ENCODE data around the gene FBLN1. TPM values are rescaled to one million over a fixed set of nuclear protein-coding genes. Genes with fewer than 3 reads are reported as not detected.

Gene FBLN1
- total and polyA plus RNA-seq, 9 of the 15 experiments (the other 6 are each of a cell fraction or from before 2014, with no cell fraction given) = 0.66 TPM; not detected in 8

DNA sequence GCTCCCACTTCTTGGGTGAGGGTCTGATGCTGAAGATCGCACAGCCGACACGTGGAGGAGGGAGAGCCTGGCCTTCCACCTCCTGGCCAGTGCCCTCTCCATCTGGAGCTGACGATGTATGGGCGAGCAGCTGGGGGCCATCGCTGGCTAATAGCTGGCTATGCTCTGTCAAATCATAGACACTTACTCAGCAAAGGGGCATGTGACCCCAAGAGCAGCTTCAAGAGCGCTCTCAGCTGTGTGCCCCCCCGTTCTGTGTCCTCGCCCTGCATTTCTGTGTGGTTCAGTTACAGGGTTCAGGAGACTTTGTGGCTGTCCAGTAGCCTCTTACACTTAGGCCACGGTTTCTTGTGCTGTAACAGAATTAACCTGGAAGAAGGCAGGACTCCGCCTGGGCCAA, 26.4 kb downstream of the FBLN1 start (continued):
- TF ChIP-seq FOXO4 (CRISPR knock-in tag; IDR thresholded peaks at IDR 0.05) (no peak), FOXK2 (conservative IDR thresholded peaks at IDR 0.05 in 1 of 2, IDR thresholded peaks at IDR 0.05 in 1 of 2; ENCODE audit: low read depth in 2 of 2) (no peak), IRF9 (tag; IDR thresholded peaks at IDR 0.05) (no peak), CBFA2T3 (IDR thresholded peaks at IDR 0.05) (no peak), ZNF395 (CRISPR knock-in tag; IDR thresholded peaks at IDR 0.05) (no peak), POU5F1 (IDR thresholded peaks at IDR 0.05; ENCODE audit: borderline replicate concordance, low read depth, low read length, partially characterized antibody) (no peak)
- TF ChIP-seq, protein P1, sequence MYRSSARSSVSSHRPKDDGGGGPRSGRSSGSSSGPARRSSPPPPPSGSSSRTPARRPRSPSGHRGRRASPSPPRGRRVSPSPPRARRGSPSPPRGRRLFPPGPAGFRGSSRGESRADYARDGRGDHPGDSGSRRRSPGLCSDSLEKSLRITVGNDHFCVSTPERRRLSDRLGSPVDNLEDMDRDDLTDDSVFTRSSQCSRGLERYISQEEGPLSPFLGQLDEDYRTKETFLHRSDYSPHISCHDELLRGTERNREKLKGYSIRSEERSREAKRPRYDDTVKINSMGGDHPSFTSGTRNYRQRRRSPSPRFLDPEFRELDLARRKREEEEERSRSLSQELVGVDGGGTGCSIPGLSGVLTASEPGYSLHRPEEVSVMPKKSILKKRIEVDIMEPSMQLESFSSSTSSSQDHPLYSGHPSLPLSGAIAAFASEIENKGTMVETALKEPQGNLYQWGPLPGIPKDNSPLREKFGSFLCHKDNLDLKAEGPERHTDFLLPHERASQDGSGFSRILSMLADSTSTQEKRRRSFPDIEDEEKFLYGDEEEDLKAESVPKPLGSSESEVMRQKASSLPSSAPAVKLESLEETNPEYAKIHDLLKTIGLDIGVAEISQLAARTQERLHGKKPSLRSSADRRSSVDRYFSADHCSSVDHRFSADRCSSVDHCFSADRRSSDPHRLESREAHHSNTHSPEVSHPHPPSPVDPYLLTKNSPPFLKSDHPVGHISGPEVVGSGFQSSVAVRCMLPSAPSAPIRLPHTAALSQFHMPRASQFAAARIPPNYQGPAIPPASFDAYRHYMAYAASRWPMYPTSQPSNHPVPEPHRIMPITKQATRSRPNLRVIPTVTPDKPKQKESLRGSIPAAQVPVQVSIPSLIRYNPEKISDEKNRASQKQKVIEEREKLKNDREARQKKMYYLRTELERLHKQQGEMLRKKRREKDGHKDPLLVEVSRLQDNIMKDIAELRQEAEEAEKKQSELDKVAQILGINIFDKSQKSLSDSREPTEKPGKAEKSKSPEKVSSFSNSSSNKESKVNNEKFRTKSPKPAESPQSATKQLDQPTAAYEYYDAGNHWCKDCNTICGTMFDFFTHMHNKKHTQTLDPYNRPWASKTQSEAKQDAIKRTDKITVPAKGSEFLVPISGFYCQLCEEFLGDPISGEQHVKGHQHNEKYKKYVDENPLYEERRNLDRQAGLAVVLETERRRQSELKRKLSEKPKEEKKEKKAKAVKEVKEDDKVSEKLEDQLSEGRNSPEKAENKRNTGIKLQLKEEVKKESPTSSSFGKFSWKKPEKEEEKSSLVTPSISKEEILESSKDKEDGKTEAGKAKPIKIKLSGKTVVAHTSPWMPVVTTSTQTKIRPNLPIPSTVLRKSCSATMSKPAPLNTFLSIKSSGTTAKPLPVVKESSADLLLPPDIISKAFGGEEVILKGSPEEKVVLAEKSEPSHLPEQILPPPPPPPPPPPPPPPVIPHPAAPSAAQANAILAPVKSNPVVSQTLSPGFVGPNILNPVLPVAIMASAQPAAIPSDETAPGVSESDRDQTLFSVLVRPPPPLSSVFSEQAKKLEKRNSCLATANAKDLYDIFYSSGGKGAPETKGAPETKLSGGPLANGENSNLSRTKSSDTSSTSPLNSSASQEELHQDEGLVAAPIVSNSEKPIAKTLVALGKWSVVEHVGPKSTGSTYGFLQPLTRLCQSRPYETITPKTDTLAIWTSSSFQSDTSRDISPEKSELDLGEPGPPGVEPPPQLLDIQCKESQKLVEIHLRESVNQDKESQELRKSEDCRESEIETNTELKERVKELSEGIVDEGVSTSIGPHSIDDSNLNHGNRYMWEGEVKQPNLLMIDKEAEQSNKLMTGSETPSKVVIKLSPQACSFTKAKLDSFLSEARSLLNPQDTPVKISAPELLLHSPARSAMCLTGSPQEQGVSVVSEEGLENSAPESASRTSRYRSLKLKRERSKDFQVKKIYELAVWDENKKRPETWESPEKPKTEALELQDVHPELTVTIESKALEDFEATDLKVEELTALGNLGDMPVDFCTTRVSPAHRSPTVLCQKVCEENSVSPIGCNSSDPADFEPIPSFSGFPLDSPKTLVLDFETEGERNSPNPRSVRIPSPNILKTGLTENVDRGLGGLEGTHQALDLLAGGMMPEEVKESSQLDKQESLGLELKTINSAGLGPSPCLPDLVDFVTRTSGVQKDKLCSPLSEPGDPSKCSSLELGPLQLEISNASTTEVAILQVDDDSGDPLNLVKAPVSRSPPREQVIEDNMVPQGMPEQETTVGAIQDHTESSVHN (IDR thresholded peaks at IDR 0.05; ENCODE audit: borderline replicate concordance in 1 of 2, low read depth in 1 of 2) = no peak

Data from K562 (cell line).